Breast epithelium (tissue), 4 donors: ENCODE results near the gene NEGR1. TPM values are rescaled to one million over a fixed set of nuclear protein-coding genes. Genes with fewer than 3 reads are reported as not detected.

Source experiments
- DNase-seq, 2 donors: peaks; one replicate each; pipeline ENCODE4 v3.0.0-alpha.2; 2019; ENCODE audit warnings: low spot score in 2 of 2
- H3K27ac ChIP-seq, 2 donors: fragments of 200-600 bp; sonication (generic) in 1 of 2; one replicate each; pipeline ENCODE4 v1.5.1; 2016 to 2019; ENCODE audit warnings: mild to moderate bottlenecking in 1 of 2
- H3K27me3 ChIP-seq, 2 donors: fragments of 200-600 bp; sonication (generic) in 1 of 2; one replicate each; pipeline versions ENCODE4 v1.5.1 to v1.6.0; 2017 to 2019; ENCODE audit warnings: control low read depth in 1 of 2, mild to moderate bottlenecking in 1 of 2
- H3K36me3 ChIP-seq: fragments of 200-600 bp; one replicate; pipeline ENCODE4 v1.5.1; 2019
- H3K4me1 ChIP-seq, 2 donors: fragments of 200-600 bp; sonication (generic); one replicate each; pipeline ENCODE4 v1.5.1; 2016 to 2019; ENCODE audit warnings: control low read depth in 1 of 2
- H3K4me3 ChIP-seq, 3 donors: fragments of 200-600 bp; sonication (generic); 1 replicate in 2 of 3; 2 replicates in 1 of 3; pipeline ENCODE4 v1.5.1; 2016 to 2019; ENCODE audit warnings: mild to moderate bottlenecking in 3 of 3, moderate library complexity in 2 of 3
- H3K9me3 ChIP-seq, 2 donors: fragments of 200-600 bp; sonication (generic) in 1 of 2; one replicate each; pipeline ENCODE4 v1.5.1; 2016 to 2019; ENCODE audit warnings: control low read depth in 1 of 2
- CTCF ChIP-seq, 3 donors: fragments of 450-650 bp; IDR thresholded peaks; one replicate each; pipeline ENCODE4 v1.5.1; 2016 to 2017; ENCODE audit warnings: antibody characterized with exemption in 3 of 3, mild to moderate bottlenecking in 3 of 3, moderate library complexity in 3 of 3
- POLR2A ChIP-seq: fragments of 450-650 bp; IDR thresholded peaks from one replicate; pipeline ENCODE4 v1.6.1; 2016; ENCODE audit warnings: antibody characterized with exemption, mild to moderate bottlenecking, moderate library complexity
- POLR2AphosphoS5 ChIP-seq, 3 donors: sonication (generic); formaldehyde crosslinking; IDR thresholded peaks; one replicate each; pipeline ENCODE4 v1.6.1; 2017; ENCODE audit warnings: antibody characterized with exemption in 3 of 3
- intact Hi-C: fragments of 100-400 bp; cut with DNase I; formaldehyde crosslinking; loops from one replicate; pipeline ENCODE4 v1.15.1; 2023; ENCODE audit warnings: low total_unique reads
- total RNA-seq, 3 donors: library from RNA; depleted of rRNA; stranded (reverse); fragments of >200 nt; gene quantifications; one replicate each; pipeline ENCODE4 v1.1.0, GENCODE V29; 2016

Gene NEGR1
- total RNA-seq, 3 donors from 2014 or later, result 5.6 to 33.3 (median 7.9) TPM

GRCh38 chr1:71638081-71638766 is 644.1 kb downstream of the NEGR1 start:
- H3K4me3 ChIP-seq, result no peak overlapping the region
- TF ChIP-seq POLR2AphosphoS5 (IDR thresholded peaks at IDR 0.05) (no peak), POLR2A (no peak), CTCF (IDR thresholded peaks at IDR 0.05) (no peak)
- no peak for DNase-seq
- no peaks in the 10 kb centered on the region for H3K4me1 ChIP-seq
- no peaks in the 10 kb centered on the region for H3K9me3 ChIP-seq
- H3K27me3 ChIP-seq, result no peaks in the 10 kb centered on the region
- intact Hi-C loops, result no loop called here
- H3K27ac ChIP-seq, result no peak overlapping the region
- no peaks in the 10 kb centered on the region for H3K36me3 ChIP-seq

- H3K4me3 ChIP-seq, result no peak overlapping the region
- no peaks in the 10 kb centered on the region for H3K36me3 ChIP-seq
- no peaks in the 10 kb centered on the region for H3K27me3 ChIP-seq
- H3K9me3 ChIP-seq, result no peaks in the 10 kb centered on the region
- DNase-seq, result no peak
- intact Hi-C loops, result no loop called here
- no peaks in the 10 kb centered on the region for H3K4me1 ChIP-seq
- H3K27ac ChIP-seq, result no peak overlapping the region
- no peak for TF ChIP-seq POLR2A
- TF ChIP-seq POLR2AphosphoS5 (IDR thresholded peaks at IDR 0.05), result no peak
- TF ChIP-seq CTCF (IDR thresholded peaks at IDR 0.05), result no peak
These were observed 646.8 kb downstream of the NEGR1 start for GRCh38 chr1:71635568-71635967.

GRCh38 chr1:71634159-71634558 is 648.2 kb downstream of the NEGR1 start:
- TF ChIP-seq POLR2AphosphoS5 (IDR thresholded peaks at IDR 0.05), result no peak
- TF ChIP-seq CTCF (IDR thresholded peaks at IDR 0.05), result no peak
- TF ChIP-seq POLR2A, result no peak
- no peaks in the 10 kb centered on the region for H3K4me1 ChIP-seq
- intact Hi-C loops, result no loop called here
- DNase-seq, result no peak
- H3K27ac ChIP-seq, result no peak overlapping the region
- no peaks in the 10 kb centered on the region for H3K27me3 ChIP-seq
- no peak overlapping the region for H3K4me3 ChIP-seq
- H3K9me3 ChIP-seq, result no peaks in the 10 kb centered on the region
- H3K36me3 ChIP-seq, result no peaks in the 10 kb centered on the region

GRCh38 chr1:71630073-71630472 is 652.3 kb downstream of the NEGR1 start:
- H3K4me3 ChIP-seq, result no peak overlapping the region
- no peaks in the 10 kb centered on the region for H3K36me3 ChIP-seq
- intact Hi-C loops, result no loop called here
- no peak overlapping the region for H3K27ac ChIP-seq
- no peaks in the 10 kb centered on the region for H3K27me3 ChIP-seq
- DNase-seq, result no peak
- no peak for TF ChIP-seq CTCF (IDR thresholded peaks at IDR 0.05)
- no peak for TF ChIP-seq POLR2AphosphoS5 (IDR thresholded peaks at IDR 0.05)
- no peak for TF ChIP-seq POLR2A
- H3K9me3 ChIP-seq, result peaks cover 0 to 8% of the 10 kb centered on the region in 2 donors
- no peaks in the 10 kb centered on the region for H3K4me1 ChIP-seq

GRCh38 chr1:71625004-71625403 is 657.3 kb downstream of the NEGR1 start:
- no peaks in the 10 kb centered on the region for H3K4me1 ChIP-seq
- no peak overlapping the region for H3K27ac ChIP-seq
- H3K4me3 ChIP-seq, result no peak overlapping the region
- no peak for DNase-seq
- H3K27me3 ChIP-seq, result no peaks in the 10 kb centered on the region
- peaks cover 0 to 8% of the 10 kb centered on the region in 2 donors for H3K9me3 ChIP-seq
- intact Hi-C loops, result no loop called here
- H3K36me3 ChIP-seq, result no peaks in the 10 kb centered on the region
- no peak for TF ChIP-seq POLR2A
